HepG2 (cell line): ENCODE data around the gene IL36B. TPM values are rescaled to one million over a fixed set of nuclear protein-coding genes. Genes with fewer than 3 reads are reported as not detected.

ENCODE experiments used
- ATF2 ChIP-seq: sonication (generic); formaldehyde crosslinking; IDR thresholded peaks from 2 replicates; pipeline ENCODE4 v1.4.0; 2020; ENCODE audit warnings: missing genetic modification reagents
- CEBPG ChIP-seq: IDR thresholded peaks from 2 replicates; pipeline ENCODE4 v1.6.1; 2016
- HMGA1 ChIP-seq: sonication (generic); formaldehyde crosslinking; conservative IDR thresholded peaks from 2 replicates; pipeline ENCODE4 v1.4.0; 2020; ENCODE audit warnings: missing genetic modification reagents
- MED8 ChIP-seq: sonication (generic); formaldehyde crosslinking; IDR thresholded peaks from 2 replicates; pipeline ENCODE4 v1.8.1; 2023; ENCODE audit warnings: mild to moderate bottlenecking, missing genetic modification reagents; ENCODE audit not compliant: insufficient replicate concordance
- MIER3 ChIP-seq: IDR thresholded peaks from 2 replicates; pipeline ENCODE4 v1.6.1; 2016; ENCODE audit warnings: missing compliant biosample characterization, borderline replicate concordance
- SPEN ChIP-seq: sonication (generic); formaldehyde crosslinking; IDR thresholded peaks from 2 replicates; pipeline ENCODE4 v1.5.1; 2020; ENCODE audit warnings: low read depth, mild to moderate bottlenecking, missing genetic modification reagents
- TFE3 ChIP-seq: IDR thresholded peaks from 2 replicates; pipeline ENCODE4 v1.6.1; 2016
- ZBTB40 ChIP-seq, 2 experiments: fragments of 450-650 bp in 1 of 2; sonication (generic) in 1 of 2; formaldehyde crosslinking in 1 of 2; IDR thresholded peaks; 2 replicates each; pipeline versions ENCODE4 v1.6.1 to v1.8.0; 2016 to 2022; ENCODE audit warnings: antibody characterized with exemption in 1 of 2, mild to moderate bottlenecking in 1 of 2, missing genetic modification reagents in 1 of 2
- ZNF138 ChIP-seq: sonication (generic); formaldehyde crosslinking; IDR thresholded peaks from 2 replicates; pipeline ENCODE4 v1.5.0; 2020; ENCODE audit warnings: mild to moderate bottlenecking, low read depth, missing genetic modification reagents
- ZNF609 ChIP-seq: sonication (generic); formaldehyde crosslinking; IDR thresholded peaks from 2 replicates; pipeline ENCODE4 v1.4.0; 2020; ENCODE audit warnings: mild to moderate bottlenecking, missing genetic modification reagents, borderline replicate concordance
- polyA plus RNA-seq, 8 experiments: library from polyadenylated mRNA; depleted of rRNA in 3 of 8; stranded (reverse) in 7 of 8; unstranded in 1 of 8; fragments of >200 nt; fragmentation: Illumina TruSeq in 4 of 8; extraction: Trizol in 4 of 8; gene quantifications; 2 replicates each; pipeline versions ENCODE4 v1.2.1 to v1.2.3, GENCODE V29; 2011 to 2016; ENCODE audit warnings: low read depth in 4 of 8, missing spikeins in 1 of 8, mixed read lengths in 1 of 8; ENCODE audit not compliant: insufficient read depth in 1 of 8
- total RNA-seq, 5 experiments: library from RNA; depleted of rRNA; stranded (reverse); fragments of >200 nt; fragmentation: Illumina TruSeq; extraction: Trizol; gene quantifications; 2 replicates each; pipeline ENCODE4 v1.2.3, GENCODE V29; 2016; ENCODE audit warnings: low read depth in 1 of 5

The IL36B gene
- total and polyA plus RNA-seq, 2 of the 13 experiments (the other 11 are each of a cell fraction or from before 2014, with no cell fraction given): not detected

- TF ChIP-seq ZNF609 (CRISPR knock-in tag) (peak; percentile 56; the same call in 1 of the 2 replicates), MED8 (CRISPR knock-in tag) (peak; percentile 38), TFE3 (peak; percentile 40; the same call in 1 of the 2 replicates), SPEN (CRISPR knock-in tag) (peak; percentile 34; the same call in 1 of the 2 replicates), ZBTB40 (IDR thresholded peaks at IDR 0.05) (no peak), ZBTB40 (CRISPR knock-in tag; IDR thresholded peaks at IDR 0.05) (no peak), ZNF138 (no peak), ATF2 (CRISPR knock-in tag) (peak; percentile 65; the same call in 1 of the 2 replicates), HMGA1 (CRISPR knock-in tag) (no peak), CEBPG (CRISPR knock-in tag) (peak; percentile 59), MIER3 (peak; percentile 79; the same call in 1 of the 2 replicates)
These were observed 35.7 kb upstream of the IL36B start (continued) for GRCh38 chr2:113088213-113088992.
